ENCODE data around the gene RPL13A.

RPL13A gene

DNA sequence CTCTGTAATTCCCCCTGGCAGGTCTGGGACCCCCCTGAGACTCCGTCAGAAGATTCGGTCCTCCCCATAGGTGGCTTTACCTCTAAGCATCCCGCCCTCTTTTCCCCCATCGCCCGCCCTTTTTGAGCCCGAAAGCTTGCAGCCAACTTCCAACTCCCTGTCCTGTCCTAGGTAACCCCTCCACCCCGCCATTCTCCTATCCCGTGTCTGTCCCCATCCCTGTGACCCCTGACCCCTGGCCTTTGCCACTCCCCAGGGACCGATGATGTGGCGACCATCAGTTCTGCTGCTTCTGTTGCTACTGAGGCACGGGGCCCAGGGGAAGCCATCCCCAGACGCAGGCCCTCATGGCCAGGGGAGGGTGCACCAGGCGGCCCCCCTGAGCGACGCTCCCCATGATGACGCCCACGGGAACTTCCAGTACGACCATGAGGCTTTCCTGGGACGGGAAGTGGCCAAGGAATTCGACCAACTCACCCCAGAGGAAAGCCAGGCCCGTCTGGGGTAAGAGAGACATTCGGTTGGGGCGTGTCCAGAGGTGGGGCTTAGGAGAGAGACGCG is 40.9 kb downstream of the RPL13A start:
- Histone ChIP-seq H3K27me3 (no peaks in the 10 kb centered on the region), H3K4me1 (peaks cover 0 to 24% (median 12%) of the 10 kb centered on the region in 4 donors), H3K4me3 (peak overlapping the region; percentile 52 to 54), H3K9me3 (no peaks in the 10 kb centered on the region), H3K36me3 (peaks cover 0 to 21% (median 0%) of the 10 kb centered on the region in 3 donors), H3K27ac (peak overlapping the region; percentile 61 to 74)
- DNase-seq: peak; percentile 53 to 75
- intact Hi-C loops (cut with DNase I; ENCODE audit: low total_unique reads): no loop called here
- TF ChIP-seq, protein P1, sequence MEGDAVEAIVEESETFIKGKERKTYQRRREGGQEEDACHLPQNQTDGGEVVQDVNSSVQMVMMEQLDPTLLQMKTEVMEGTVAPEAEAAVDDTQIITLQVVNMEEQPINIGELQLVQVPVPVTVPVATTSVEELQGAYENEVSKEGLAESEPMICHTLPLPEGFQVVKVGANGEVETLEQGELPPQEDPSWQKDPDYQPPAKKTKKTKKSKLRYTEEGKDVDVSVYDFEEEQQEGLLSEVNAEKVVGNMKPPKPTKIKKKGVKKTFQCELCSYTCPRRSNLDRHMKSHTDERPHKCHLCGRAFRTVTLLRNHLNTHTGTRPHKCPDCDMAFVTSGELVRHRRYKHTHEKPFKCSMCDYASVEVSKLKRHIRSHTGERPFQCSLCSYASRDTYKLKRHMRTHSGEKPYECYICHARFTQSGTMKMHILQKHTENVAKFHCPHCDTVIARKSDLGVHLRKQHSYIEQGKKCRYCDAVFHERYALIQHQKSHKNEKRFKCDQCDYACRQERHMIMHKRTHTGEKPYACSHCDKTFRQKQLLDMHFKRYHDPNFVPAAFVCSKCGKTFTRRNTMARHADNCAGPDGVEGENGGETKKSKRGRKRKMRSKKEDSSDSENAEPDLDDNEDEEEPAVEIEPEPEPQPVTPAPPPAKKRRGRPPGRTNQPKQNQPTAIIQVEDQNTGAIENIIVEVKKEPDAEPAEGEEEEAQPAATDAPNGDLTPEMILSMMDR (IDR thresholded peaks at IDR 0.05): no peak

DNA sequence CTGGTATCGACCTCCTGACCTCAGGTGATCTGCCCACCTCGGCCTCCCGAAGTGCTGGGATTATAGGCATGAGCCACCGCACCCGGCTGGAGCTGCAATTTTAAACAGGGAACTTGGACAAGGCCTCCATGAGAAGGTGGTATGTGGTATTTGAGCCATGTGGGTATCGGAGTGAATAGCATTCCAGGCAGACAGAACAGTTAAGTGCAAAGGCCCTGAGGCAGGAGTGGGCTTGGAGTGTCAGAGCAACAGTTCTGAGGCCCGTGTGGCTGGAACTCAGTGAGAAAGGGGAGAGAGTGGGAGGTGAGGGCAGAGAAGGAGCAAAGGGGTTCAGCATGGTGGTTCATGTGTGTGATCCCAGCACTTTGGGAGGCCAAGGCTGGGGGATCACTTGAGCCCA is 43.3 kb downstream of the RPL13A start:
- H3K4me3 ChIP-seq: no peak overlapping the region
- H3K4me1 ChIP-seq: peaks cover 0 to 36% (median 25%) of the 10 kb centered on the region in 4 donors
- H3K27ac ChIP-seq: no peak overlapping the region
- no peak for DNase-seq
- H3K9me3 ChIP-seq: no peaks in the 10 kb centered on the region
- TF ChIP-seq, protein P1 (IDR thresholded peaks at IDR 0.05): no peak
- intact Hi-C loops (cut with DNase I; ENCODE audit: low total_unique reads): no loop called here
- peaks cover 0 to 7% (median 6%) of the 10 kb centered on the region in 3 donors for H3K36me3 ChIP-seq
- H3K27me3 ChIP-seq: no peaks in the 10 kb centered on the region

DNA sequence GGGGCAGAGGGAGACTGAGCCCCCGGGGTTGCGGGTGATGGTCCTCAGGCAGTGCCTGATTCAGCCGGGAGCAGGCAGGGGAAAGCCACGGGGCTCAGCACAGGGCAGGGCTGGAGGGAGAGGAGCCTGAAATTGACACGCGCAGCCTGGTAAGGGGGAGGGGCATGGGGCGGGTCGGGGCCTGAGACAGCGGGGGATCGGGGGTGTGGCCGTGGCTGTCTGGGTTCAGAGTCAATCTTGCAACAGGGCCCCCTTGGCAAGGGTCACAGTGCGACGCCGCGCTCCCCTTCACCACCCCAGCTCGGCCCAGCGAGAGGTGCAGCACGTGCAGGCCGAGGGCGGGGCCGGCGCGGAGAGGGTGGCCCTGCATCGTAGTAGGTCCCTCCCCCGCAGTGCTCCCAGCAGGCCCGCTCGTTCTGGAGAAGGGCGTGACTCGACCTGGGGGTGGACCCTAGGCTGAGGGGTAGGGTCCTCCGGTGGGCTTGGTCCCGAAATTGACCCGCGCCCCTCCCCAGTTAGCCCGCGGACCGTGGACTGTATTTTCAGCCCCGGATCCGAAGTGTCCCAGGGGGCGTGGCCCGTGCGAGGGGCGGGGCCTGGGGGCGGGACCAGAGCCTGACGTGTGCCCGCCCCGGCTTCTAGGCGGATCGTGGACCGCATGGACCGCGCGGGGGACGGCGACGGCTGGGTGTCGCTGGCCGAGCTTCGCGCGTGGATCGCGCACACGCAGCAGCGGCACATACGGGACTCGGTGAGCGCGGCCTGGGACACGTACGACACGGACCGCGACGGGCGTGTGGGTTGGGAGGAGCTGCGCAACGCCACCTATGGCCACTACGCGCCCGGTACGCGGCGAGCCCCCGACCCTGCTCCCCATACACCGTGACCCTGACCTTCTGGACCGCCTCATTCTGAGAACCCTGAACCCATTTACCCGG is 46.4 kb downstream of the RPL13A start:
- Histone ChIP-seq H3K36me3 (peaks cover 2 to 22% (median 22%) of the 10 kb centered on the region in 3 donors), H3K27me3 (no peaks in the 10 kb centered on the region), H3K4me3 (peak overlapping the region; percentile 49 to 61), H3K4me1 (peaks cover 0 to 23% (median 19%) of the 10 kb centered on the region in 4 donors), H3K9me3 (no peaks in the 10 kb centered on the region), H3K27ac (peak overlapping the region; percentile 43 to 48)
- peak; percentile 78 to 87 for DNase-seq
- intact Hi-C loops (cut with DNase I; ENCODE audit: low total_unique reads): no loop called here
- TF ChIP-seq, protein P1 (IDR thresholded peaks at IDR 0.05): peak in 1 of 2 experiments; percentile 21

DNA sequence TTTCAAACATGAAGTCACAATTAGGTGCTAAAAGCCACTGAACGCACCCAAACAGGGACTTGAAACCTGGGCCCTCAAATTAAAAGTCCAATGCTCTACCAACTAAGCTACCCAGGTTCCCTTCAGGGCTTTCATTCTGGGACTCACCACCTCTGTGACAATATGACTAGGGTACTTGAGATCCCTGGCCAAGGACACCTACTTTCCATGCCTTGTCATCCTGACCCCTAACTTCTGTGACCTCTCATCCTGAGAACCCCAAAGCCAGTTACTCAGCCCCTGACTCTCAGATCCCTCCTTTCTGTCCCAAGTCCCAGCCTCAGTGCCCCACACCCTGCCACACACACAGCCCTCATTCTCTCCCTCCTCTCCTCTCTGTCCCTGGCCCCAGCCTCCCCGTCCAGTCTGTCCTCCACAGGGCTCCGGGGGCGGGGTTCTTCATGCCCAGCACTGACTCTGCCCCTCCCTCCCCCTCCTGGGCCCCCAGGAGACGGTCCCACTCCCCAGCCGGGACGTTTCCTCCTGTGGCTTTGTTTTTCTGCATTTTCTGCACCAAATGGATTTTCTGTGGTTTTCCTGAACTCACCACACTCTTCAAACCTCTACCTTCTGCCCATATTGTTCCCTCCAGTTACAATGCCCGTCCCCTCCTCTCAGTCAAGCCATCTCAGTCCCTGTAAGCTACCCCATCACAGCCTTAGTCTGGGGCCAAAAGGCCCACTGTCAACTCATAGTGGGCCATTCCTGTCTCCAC is 47.4 kb downstream of the RPL13A start:
- H3K4me3 ChIP-seq: peak overlapping the region in 1 of 2 donors; percentile 61
- H3K27ac ChIP-seq: no peak overlapping the region
- H3K27me3 ChIP-seq: no peaks in the 10 kb centered on the region
- H3K36me3 ChIP-seq: peaks cover 4 to 29% (median 28%) of the 10 kb centered on the region in 3 donors
- peaks cover 0 to 18% (median 17%) of the 10 kb centered on the region in 4 donors for H3K4me1 ChIP-seq
- no peak for DNase-seq
- no peaks in the 10 kb centered on the region for H3K9me3 ChIP-seq
- TF ChIP-seq, protein P1 (IDR thresholded peaks at IDR 0.05): no peak
- intact Hi-C loops (cut with DNase I; ENCODE audit: low total_unique reads): no loop called here

DNA sequence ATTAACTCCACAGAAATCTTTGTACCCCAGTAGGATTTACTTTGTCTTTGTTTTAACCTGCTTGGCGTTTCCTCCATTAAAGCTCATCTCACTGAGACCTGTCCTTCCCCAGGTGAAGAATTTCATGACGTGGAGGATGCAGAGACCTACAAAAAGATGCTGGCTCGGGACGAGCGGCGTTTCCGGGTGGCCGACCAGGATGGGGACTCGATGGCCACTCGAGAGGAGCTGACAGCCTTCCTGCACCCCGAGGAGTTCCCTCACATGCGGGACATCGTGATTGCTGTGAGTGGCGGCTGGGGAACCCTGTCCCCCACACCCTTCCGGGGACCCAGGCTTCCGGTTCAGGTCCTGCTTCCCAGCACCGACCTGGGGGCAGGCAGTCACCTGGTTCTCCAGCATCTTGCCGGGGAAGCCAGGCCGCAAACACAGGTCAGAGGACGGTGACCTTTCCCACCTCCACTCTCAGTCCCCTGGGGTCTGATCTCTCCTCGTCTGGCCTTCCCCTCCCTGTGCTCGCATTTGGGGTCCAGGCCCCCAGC is 49.6 kb downstream of the RPL13A start:
- TF ChIP-seq, protein P1 (IDR thresholded peaks at IDR 0.05): no peak
- peaks cover 4 to 33% (median 29%) of the 10 kb centered on the region in 3 donors for H3K36me3 ChIP-seq
- no peaks in the 10 kb centered on the region for H3K9me3 ChIP-seq
- no peak for DNase-seq
- no peak overlapping the region for H3K27ac ChIP-seq
- no peak overlapping the region for H3K4me3 ChIP-seq
- no peaks in the 10 kb centered on the region for H3K27me3 ChIP-seq
- peaks cover 0 to 18% (median 17%) of the 10 kb centered on the region in 4 donors for H3K4me1 ChIP-seq
- intact Hi-C loops (cut with DNase I; ENCODE audit: low total_unique reads): no loop called here
